Stimulated activated naive CD4-positive, alpha-beta T cell treated with Interleukin-2 at 50 U/mL for 16 hours (primary cell): ENCODE results near the gene RAMP2.

Experiments
- DNase-seq: peaks from one replicate; lab custom pipeline; 2025; lab: John Stamatoyannopoulos, UW

RAMP2 gene

DNA sequence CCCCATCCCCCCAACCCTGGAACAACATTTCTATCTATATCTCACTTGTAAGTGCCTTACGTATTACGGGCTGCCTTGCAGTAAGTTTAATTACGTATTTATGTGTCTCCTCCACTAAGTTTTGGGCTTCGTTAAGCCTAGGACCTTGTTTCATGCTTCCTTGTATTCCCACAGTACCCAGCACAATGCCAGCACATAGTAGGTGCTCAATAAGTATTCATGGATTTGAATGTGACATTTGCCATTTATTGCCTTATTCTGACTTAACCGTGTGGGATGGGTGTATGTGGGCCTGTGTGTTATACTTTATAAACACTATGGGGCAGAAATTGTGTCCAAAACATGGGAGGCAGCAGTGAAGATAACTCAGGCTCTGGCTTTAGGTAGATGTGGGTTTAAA is 31.5 kb downstream of the RAMP2 start:
- DNase-seq, result no peak

GRCh38 chr17:42795061-42795460 is 34.0 kb downstream of the RAMP2 start:
- no peak for DNase-seq

- DNase-seq, result no peak
Measured at GRCh38 chr17:42795465-42795864, 34.4 kb downstream of the RAMP2 start.

DNA sequence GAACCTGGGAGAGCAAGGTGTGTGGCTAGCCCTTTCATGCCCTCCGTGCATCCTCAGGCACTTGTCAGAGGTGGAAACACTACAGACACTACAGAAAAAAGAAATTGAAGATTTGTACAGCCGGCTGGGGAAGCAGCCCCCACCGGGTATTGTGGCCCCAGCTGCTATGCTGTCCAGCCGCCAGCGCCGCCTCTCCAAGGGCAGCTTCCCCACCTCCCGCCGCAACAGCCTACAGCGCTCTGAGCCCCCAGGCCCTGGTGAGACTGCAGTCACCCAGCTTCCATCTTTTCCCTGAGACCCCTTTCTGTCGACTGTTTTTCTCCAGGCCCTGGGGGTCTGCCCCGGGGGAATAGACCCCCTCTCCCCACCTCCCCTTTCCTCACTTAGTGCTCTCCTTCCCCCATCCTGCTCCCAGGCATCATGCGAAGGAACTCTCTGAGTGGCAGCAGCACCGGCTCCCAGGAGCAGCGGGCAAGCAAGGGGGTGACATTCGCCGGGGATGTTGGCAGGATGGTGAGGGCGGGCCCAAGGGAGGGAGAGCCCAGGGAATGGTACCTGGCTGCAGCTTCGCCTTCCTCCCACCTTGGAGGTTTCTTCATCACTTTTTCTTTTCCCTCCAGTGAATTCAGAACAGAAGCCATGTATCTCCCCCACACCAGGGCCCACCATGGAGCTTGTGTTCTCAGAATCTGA is 35.2 kb downstream of the RAMP2 start:
- DNase-seq, result no peak

DNA sequence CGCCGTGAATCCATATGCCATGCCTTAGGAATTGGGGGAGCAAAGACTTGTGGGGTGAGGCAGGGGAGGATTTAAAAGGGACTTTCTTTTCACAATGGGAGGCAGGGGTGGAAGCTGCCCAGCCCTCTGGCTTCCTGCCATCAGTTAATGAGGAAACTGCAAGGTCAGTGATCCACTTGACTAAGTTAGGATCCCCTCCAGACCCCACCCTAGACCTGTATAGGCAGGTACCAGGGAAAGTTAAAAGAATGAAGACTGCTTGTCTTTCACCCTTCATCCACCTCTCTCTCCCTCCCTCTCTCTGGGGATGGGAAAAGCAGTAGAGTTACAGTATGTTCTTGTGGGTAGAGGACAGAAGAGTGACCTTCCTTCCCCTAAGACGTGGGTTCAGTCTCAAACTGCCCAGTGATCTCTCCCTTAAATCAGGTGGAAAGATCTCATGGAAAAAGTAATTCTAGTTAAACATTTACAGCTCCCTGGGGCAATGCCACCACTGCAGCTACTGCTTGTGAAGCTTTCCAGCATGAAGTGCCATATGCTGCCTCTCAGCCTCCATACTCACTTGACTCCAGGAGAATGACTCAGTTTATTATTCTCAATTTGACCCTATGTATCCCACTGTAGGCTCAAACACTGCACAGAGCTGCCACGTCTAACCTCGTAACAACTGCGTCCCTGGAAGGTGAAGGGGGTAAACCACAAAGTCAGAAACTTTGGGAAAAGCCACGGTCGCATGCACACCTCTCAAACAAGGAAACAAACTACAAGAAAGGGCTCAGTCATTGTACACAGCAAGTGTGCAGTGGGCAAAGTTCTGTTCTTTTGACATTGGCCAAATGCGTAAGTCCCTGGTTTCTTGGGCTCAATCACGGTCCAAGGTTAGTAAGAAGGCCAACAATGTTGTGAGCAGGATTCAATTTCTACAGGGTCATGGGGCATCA is 36.3 kb downstream of the RAMP2 start:
- DNase-seq, result no peak

DNA sequence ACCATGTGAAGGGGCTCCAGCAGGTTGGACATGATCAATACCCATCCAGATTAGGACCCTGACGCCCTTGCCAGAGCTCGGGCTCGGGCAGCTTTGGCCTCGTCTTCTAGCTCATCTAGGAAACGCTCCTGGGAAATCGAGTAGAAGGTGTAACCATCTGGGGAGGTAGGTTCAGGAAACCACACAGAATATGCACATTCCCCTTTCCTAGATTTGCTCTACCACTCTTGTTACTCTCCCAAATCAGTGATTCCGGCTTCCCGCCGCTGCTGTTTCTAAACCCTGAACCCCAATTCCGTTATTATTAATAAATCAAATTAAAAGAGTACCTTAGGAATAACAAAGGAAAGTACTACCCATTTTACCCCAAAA is 37.0 kb downstream of the RAMP2 start:
- no peak for DNase-seq

DNA sequence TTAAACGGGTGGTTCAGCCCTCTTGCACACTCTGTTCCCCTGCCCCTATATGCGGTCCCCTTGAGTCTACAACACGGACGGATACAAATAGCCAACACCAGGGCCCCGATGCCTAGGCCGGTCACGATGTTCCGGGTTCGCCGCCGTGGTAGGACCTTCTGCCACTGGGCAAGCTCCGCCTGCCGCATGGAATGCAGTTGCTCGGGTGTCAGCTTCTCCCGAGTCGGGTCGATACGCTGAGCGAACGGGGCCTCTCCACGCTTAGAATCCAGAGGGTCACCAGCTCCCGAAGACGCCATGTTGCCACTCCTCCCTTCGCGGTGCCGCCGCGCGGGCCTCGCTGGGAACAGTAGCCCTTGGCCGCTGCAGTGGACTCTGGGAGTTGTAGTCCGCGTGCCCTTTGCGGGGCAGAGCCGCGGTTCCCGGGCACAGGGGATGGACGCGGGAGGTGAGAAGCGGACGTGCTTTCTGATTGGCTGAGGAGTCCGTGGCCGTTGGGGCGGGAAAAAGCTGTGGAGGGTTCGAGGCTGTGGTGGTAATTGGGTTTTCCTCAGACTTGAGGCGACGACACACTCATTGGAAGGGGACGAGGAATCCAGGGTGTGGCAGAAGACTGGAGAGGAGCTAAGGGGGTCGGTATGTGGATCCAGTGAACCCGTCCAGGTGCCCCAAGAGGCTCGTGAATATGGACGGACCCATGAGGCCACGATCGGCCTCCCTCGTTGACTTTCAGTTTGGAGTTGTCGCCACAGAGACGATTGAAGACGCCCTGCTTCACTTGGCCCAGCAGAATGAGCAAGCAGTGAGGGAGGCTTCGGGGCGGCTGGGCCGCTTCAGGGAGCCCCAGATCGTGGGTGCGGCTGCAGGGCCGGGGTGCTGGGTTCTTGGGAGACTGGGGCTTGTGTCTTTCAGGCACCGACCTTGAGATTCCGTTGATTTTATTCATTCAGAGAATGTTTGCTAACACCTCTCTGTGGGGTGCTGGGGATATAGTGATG is 37.7 kb downstream of the RAMP2 start, which contains the start of the genes CNTD1 and COA3:
TSS of gene CNTD1 (plus strand) at position 479 of the 998 bp plus-strand sequence. CDS start at position 686, 207 bp downstream.
TSS of gene COA3 (minus strand) at position 322 of the 998 bp plus-strand sequence. CDS start at position 299, 23 bp downstream.
- DNase-seq, result peak; percentile 72

GRCh38 chr17:42803074-42803883 is 42.3 kb downstream of the RAMP2 start:
- DNase-seq, result no peak

DNA sequence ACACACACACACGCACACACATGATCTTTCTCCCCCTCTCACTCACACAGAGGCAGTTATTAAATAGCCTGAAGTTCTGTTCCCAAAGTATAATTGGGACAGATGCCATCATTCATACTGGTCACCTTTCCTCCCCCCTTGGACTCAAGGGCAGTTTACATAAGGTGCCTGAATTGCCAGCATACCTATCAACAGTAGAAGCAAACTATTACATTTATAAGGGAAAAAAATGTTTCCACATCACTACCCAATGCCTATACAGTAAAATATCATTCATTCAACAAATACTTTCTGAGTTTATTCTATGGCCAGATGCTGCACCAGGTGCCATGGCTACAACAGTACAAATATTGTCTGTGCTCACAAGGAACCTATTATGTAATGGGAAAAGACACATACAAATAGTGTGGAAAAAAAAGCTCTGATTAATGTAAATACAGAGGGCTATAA is 43.9 kb downstream of the RAMP2 start:
- no peak for DNase-seq

GRCh38 chr17:42806249-42806648 is 45.2 kb downstream of the RAMP2 start:
- no peak for DNase-seq

- no peak for DNase-seq
Measured at GRCh38 chr17:42809250-42809649, 48.2 kb downstream of the RAMP2 start.
